ENCODE measurements around the gene TRH.
A peak's percentile ranks its signal among the peaks of the same experiment; 100 is the strongest.
"Not testable (repeated sequence)": the region's sequence is repeated elsewhere in the genome, so short reads cannot be mapped to it uniquely, and the experiment has no call there.

Gene TRH

DNA sequence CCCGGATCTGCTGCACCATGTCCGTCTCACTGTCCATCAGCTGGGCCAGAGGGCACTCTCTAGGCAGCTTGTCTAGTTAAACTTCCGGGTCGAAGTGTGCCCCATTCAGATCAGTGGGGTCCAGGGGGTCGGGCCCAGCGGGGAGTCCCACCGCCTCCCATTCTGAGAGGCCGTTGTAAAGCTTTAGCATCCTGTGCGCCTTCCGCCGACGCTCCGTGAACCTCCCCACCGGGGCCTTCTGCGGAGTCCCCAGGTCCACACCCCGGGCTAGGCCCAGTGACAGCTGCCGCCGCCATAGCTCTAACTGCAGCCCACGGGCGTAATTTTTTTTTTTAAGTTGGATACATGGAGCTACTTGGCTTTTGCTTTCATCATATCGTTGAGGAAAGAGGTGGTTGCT, 38.7 kb downstream of the TRH start:
- DNase-seq: not testable (repeated sequence)

GRCh38 chr3:130014526-130014925, 40.0 kb downstream of the TRH start:
- DNase-seq: no peak

GRCh38 chr3:130017661-130018060, 43.1 kb downstream of the TRH start:
- DNase-seq: not testable (repeated sequence)

DNA sequence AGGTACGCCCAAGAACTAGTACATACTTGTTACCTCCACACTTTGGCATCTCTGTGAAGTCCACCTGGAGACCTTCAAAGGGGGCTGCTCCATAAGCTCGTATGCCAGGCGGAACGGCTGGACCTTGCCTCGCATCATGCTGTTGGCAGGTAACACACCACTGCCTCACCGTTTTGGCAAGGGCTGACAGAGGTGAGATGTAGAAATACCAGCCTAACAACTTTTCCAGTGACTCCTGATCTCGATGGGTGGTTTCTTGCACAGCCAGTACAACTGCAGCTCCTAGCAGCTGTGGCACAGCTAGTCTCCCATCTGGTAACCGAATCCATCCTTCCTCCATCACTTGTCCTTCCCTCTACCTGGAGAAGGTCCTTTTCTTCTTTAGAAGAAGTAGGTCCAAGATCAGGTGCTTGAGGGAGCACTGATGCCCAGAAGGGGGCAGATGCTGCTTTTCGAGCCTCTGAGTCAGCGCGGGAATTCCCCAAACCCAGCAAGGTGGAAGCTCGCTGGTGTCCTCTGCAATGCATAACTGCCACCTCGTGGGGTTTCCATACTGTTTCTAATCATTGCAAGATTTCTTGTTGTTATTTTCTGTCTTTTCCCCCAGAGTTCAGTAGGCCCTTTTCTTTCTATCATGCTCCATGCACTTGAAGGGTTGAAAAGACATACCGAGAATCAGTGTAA, 51.8 kb downstream of the TRH start:
- DNase-seq: peak; percentile 67

DNA sequence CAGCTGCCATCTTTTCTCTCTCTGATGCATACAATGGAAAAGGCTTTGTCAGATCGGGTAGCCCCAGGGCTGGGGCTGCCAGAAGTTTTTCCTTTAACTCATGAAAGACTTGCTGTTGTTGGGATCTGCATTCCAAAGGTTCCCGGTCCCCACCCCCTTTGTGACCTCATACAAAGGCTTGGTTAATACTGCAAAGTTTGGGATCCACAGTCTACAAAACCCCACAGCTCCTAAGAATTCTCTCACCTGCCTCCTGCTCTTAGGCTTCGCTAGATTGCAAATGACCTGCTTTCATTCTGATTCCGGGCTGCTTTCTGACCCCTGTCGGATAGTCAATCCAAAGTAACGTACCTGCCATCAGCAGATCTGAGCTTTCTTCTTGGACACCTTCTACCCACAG, 52.9 kb downstream of the TRH start:
- not testable (repeated sequence) for DNase-seq
